ENCODE measurements around the gene FAM168A.

- TF ChIP-seq CTCF (IDR thresholded peaks at IDR 0.05) (no peak), POLR2A (IDR thresholded peaks at IDR 0.05) (no peak)
These were observed 145.2 kb downstream of the FAM168A start for GRCh38 chr11:73452726-73453125.
